Loucy (cell line): ENCODE measurements around the gene BCAP31.

Source experiments
- EZH2phosphoT487 ChIP-seq: fragments of 200-600 bp; IDR thresholded peaks from 2 replicates; pipeline ENCODE4 v1.6.1; 2018; ENCODE audit warnings: antibody characterized with exemption, mild to moderate bottlenecking, moderate library complexity, borderline replicate concordance
- TF ChIP-seq, protein P1 (sequence below): fragments of 200-600 bp; sonication (generic); conservative IDR thresholded peaks from 2 replicates; pipeline ENCODE4 v1.5.1; 2014; ENCODE audit warnings: mild to moderate bottlenecking, antibody characterized with exemption, low read length

DNA sequence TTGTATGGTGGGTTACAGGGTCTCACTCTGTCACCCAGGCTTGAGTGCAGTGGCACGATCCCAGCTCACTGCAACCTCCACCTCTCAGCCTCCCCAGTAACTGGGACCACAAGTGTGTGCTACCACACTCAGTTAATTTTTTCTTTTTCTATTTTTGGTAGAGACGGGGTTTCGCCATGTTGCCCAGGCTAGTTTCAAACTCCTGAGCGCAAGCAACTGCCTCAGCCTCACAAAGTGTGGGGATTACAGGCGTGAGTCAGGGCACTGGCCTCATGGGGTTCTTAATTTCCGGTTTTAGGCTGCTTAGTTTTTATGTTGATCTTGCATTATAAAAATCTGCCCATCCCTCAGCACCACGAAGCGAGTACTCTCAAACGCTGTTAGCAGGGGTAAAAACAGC lies 6.7 kb downstream of the BCAP31 start:
- TF ChIP-seq, protein P1, sequence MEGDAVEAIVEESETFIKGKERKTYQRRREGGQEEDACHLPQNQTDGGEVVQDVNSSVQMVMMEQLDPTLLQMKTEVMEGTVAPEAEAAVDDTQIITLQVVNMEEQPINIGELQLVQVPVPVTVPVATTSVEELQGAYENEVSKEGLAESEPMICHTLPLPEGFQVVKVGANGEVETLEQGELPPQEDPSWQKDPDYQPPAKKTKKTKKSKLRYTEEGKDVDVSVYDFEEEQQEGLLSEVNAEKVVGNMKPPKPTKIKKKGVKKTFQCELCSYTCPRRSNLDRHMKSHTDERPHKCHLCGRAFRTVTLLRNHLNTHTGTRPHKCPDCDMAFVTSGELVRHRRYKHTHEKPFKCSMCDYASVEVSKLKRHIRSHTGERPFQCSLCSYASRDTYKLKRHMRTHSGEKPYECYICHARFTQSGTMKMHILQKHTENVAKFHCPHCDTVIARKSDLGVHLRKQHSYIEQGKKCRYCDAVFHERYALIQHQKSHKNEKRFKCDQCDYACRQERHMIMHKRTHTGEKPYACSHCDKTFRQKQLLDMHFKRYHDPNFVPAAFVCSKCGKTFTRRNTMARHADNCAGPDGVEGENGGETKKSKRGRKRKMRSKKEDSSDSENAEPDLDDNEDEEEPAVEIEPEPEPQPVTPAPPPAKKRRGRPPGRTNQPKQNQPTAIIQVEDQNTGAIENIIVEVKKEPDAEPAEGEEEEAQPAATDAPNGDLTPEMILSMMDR: no peak
- TF ChIP-seq EZH2phosphoT487: no peak
